GM18868 (cell line): ENCODE results near the gene MVB12B.
"Not testable (repeated sequence)": the region's sequence is repeated elsewhere in the genome, so short reads cannot be mapped to it uniquely, and the experiment has no call there.

ENCODE experiments used
- ATAC-seq: cut with Tn5 transposase; IDR thresholded peaks from one replicate; pipeline ENCODE4 v1.9.1; 2021; ENCODE audit warnings: mild to moderate bottlenecking, moderate library complexity; ENCODE audit not compliant: unreplicated experiment

The MVB12B gene

GRCh38 chr9:126527109-126527825 is 200.6 kb downstream of the MVB12B start:
- no peak for ATAC-seq

DNA sequence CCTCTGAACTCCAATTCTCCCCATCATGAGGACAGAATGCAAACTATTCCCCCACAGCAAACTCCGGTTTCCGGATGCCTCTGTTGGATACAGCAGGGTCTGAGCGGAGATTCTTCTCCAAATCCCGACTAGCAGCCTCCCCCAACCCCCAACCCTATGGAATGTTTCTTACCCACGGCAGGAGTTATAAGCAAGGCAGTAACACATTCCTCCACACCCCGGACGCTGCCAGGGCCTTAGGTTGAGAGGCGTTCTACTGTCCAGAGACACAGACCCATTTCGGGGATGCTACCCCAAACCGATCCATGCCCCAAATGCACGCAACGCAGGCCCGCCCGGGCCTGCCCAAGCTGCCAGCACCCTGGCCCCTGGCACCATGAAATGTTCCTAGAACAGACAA is 201.5 kb downstream of the MVB12B start:
- no peak for ATAC-seq

DNA sequence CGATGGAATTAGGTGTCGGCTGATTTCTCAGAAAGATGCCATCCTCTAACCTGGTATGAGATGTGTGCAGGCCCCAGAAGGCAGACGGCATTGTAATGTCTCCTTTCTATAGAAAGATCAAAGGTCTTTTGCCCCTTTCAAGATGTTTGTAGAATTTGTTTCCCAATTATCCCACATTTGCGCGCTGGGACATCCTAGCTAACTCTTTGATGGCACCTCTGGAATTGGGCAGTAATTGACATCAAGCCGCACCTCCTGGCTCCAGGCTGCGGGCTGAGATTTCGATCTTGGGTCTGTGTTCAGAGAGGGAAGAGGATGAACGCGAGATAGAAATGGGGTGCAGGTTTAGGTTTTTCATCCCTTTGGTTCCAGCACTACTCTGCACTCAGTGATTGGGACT is 202.3 kb downstream of the MVB12B start:
- ATAC-seq, result no peak

GRCh38 chr9:126531035-126531571 is 204.5 kb downstream of the MVB12B start:
- ATAC-seq, result no peak

- no peak for ATAC-seq
Measured at GRCh38 chr9:126531591-126531990, 205.0 kb downstream of the MVB12B start.

DNA sequence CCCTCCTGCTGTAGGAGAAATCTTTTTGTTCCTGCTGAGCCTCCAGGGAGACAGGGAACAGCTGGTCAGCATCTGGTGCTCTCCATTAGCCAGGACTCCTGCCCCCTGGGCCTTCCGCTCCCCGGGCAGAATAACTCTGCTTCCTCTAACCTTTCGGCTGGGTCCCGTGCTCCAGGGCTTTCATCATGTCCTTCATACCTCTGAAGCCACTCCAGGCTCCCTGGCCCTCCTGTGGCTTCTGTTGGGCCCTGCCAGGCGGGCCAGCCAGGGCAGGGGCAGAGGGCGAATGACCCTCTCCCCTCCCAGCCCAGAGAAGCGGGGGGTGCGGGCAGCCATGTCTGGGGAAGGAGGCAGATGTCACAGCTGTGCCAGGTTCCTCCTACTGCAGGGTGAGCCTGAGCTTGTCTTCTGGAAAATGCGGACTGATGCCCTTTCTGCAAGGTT is 205.4 kb downstream of the MVB12B start:
- ATAC-seq, result no peak

DNA sequence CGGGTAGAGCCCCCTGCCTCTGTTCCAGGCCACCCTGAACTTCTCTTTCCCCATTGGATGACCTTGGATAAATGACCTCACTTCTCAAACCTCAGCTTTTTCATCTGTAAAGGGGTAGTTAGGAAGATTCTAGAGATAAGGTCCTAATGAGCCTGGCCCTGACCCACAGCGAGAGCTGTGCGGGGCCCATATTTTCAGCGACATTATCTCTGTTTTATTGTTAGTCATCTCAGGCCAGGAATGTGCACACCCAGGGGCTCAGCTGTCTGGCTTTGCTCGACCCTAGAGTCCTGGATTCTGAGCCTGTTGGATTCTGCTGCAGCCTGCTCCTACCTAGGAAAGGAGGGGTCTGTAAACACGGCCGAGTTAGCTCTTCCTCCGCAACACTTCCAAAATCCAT is 205.9 kb downstream of the MVB12B start:
- no peak for ATAC-seq

DNA sequence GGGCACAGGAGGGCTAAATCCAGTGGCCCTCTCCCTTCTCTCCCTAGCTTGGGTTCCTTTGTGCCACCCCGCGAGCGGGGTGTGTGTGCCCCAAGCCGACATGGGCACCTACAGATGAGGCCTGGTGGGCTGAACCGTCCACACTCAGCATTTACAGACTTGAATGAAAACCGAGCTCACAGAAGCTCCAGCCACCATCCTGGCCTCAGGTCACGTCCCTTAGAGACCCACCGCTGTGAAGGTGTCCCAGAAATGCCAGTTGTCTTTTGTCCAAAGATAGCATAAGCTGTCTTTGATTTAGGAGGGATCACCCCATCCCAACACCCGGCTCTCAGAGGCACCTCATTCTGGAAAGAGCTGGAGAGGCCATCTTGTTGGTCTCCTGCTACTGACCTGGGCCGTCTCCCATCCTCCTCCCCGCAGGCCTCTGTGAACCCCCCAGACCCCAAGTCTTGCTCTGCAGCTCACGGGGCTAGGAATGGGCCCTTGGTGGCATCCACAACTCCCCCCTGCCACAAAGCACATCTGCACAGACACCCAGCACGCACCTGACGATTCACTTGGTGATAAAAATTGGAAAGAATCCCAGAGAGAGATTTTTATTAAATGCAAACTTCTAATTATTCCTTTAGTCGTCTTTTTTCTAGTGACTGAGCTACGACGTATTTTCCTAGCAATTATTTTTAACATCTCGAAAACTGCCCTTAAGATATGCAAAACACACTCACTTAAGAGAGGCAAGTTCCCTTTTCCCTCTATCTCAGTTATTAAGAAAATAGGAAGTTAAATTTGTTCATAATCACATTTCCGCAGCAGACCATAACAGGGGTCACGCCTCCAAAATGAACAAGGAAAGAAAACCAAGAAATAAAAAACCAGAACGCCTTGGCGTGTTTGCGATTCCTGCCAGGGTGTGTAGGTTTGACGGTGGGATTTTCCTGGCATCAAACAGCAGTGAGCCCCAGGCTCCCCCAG is 206.6 kb downstream of the MVB12B start:
- ATAC-seq, result no peak

- no peak for ATAC-seq
Measured at GRCh38 chr9:126533926-126534310, 207.3 kb downstream of the MVB12B start.

DNA sequence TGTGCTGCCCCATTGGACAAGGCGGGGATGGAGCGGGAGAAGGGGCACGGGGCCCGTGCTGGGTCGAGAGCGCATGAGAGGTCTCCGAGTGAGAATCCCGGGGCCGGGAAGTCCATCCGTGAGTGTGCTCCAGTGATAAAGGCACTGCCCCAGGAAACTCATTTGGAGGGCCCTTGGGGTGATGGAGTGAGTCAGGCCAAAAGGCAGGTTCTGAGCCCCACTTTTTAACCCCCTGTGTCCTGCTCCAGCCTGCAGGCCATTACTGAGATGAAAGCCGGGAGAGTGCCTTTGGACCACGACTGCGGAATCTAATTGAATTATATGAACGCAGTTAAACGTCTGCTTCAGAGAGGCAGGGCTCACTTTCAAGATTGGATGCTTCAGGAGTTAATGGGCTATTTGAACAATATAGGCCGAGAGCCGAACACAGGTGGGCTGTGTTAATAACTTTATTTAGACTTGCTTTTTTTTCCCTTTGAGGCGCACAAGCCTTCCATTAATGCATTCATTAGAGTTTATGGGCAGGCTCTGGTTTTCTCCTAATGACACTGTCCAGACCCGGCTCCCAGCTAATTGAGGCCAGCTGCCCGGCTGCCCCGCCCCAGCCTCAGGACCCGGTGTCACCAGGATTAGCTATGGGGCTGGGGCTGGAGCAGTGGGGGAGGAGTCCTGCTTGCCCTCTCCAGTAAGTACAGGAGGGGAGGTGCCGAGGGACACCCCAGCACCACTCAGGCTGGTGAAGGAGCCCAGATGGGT is 208.0 kb downstream of the MVB12B start:
- ATAC-seq, result no peak

GRCh38 chr9:126536131-126536530 is 209.5 kb downstream of the MVB12B start:
- ATAC-seq, result no peak

- ATAC-seq, result no peak
Measured at GRCh38 chr9:126536841-126537465, 210.3 kb downstream of the MVB12B start.

- ATAC-seq, result no peak
Measured at GRCh38 chr9:126538550-126538949, 211.9 kb downstream of the MVB12B start.

DNA sequence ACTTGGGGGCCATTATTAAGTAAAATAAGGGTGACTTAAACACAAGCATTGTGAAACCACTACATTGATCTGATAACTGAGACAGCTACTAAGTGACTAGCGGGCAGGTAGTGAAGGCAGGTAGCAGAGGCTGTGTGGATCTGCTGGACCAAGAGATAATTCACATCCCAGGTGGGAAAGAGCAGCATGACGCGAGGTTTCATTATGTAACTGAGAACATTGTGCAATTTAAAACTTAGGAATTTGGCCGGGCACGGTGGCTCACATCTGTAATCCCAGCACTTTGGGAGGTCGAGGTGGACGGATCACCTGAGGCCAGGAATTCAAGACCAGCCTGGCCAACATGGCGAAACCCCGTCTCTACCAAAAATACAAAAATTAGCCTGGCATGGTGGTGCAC is 213.8 kb downstream of the MVB12B start:
- not testable (repeated sequence) for ATAC-seq

DNA sequence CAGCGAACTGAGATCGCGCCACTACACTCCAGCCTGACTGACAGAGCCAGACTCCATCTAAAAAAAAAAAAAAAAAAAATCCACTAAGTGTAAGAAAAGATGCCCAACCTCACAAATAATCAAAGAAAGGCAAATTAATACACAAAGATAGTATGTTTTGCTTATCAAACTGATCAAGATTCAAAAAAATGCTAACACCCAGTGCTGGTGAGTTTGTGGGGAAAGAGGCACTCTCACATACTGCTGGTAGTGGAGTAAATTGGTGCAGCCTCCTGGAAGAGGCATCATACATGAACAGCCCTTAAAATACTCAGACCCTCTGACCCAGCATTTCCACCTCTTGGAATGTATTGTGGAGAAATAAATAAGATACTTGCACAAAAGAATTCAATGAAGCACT is 216.9 kb downstream of the MVB12B start:
- ATAC-seq, result no peak

DNA sequence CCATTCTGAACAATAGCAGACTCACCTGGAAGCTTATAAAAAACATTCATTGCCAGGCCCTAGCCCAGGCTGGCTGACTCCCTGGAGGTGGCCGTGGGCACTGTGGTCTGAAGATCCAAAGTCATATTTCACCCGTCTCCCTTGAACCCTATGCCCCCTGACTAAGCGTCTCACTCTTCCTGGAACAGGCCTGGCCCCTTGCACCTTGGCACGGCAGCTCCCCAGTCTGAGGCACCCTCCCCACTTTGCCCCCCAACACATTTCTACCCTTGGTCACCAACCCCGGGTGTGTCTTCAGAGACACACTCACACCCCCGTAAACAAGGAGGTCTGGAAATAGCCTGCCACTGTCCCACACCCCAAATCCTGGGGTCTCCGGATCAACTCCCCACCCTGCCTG is 218.5 kb downstream of the MVB12B start:
- ATAC-seq, result no peak

- ATAC-seq, result no peak
Measured at GRCh38 chr9:126546036-126546435, 219.4 kb downstream of the MVB12B start.

DNA sequence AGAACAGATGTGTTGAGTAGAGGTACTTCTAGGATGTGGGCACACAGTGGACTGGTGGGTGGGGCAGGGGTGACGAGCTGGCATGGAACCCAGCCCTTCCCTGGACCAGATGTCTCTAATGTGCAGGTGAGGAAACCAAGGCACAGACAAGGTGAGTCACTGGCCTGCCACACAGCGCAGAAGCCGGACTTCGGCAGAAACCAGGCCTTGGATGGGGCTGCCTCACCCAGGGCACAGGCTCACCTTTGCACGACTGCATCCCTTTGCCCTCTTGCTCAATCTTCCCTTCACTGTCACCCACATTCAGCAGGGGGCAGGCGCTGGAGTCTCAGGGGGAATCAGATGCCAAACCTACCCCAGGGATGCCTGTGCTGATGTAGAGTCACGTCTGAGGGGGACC is 221.7 kb downstream of the MVB12B start:
- no peak for ATAC-seq

DNA sequence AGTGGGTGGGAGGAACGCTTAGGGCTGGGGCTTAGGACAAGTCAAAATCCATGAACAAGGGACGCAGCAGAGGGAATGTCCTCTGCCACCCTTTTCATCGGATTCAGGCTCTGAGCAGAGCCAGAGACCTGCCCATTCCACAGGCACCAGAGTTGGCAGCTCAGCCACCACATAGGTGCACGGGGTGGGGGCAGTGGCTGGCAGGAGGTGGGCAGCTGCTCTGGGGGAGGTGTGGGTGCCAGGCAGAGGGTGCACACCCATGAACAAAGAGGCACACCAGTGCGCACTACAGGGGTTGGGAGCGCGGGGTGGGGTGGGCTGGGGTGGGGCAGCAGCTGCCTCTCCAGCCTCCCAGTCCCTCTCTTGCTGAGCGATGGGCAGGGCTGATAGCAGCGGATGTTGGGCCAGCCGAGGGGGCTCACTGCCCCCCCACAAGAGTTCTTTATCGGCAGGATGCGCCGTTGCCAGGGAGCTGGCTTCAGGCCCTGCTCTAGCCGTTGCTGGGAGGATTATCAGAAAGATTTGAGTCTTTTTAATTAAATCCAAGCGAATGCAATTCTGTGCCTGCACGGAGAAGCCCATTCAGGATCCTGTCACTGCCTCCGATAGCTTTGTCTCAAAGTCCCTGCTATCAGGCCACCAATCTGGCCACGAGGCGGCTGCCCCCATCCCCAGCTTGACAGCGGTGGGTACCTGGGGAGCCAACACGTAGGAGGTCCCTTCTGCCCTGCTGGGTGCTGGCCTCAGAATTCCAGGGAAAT is 222.8 kb downstream of the MVB12B start:
- ATAC-seq, result no peak

- ATAC-seq, result no peak
Measured at GRCh38 chr9:126550891-126551351, 224.3 kb downstream of the MVB12B start.
